ENCODE results near the gene ADH1A.

- TF ChIP-seq CTCF (conservative IDR thresholded peaks at IDR 0.05) (no peak), EZH2 (IDR thresholded peaks at IDR 0.05; ENCODE audit: low read depth) (no peak)
These were observed 25.1 kb upstream of the ADH1A start for GRCh38 chr4:99315839-99316238.

Measured in PC-9 (cell line).